DOHH2 (cell line): ENCODE results near the gene ALX4.

ENCODE experiments used
- CTCF ChIP-seq: fragments of 200-600 bp; sonication (generic); IDR thresholded peaks from one replicate; pipeline ENCODE4 v1.5.1; 2014; ENCODE audit warnings: antibody characterized with exemption, mild to moderate bottlenecking, low read depth, low read length; ENCODE audit not compliant: poor library complexity, severe bottlenecking
- EZH2phosphoT487 ChIP-seq: fragments of 200-600 bp; sonication (generic); IDR thresholded peaks from 2 replicates; pipeline ENCODE4 v1.6.1; 2017; ENCODE audit warnings: borderline replicate concordance, mild to moderate bottlenecking, antibody characterized with exemption, low read length, moderate library complexity, mixed read lengths

GRCh38 chr11:44267750-44268613 is 42.0 kb downstream of the ALX4 start:
- TF ChIP-seq CTCF: no peak
- no peak for TF ChIP-seq EZH2phosphoT487
